ENCODE measurements around the gene SEH1L.

- TF ChIP-seq CTCF (IDR thresholded peaks at IDR 0.05): no peak
- no peak for TF ChIP-seq POLR2A (IDR thresholded peaks at IDR 0.05)
These were observed 4.6 kb upstream of the SEH1L start for GRCh38 chr18:12943215-12943614.

Data from esophagus squamous epithelium (tissue), 4 donors.